GM23338 (cell line): ENCODE measurements around the gene RBP2. TPM values are rescaled to one million over a fixed set of nuclear protein-coding genes. Genes with fewer than 3 reads are reported as not detected.

Experiments used
- ATAC-seq: fragments of 200-7000 bp; cut with Tn5 transposase; 3 replicates; pipeline ENCODE4 v1.9.1; 2020
- DNase-seq: peaks from one replicate; pipeline ENCODE4 v3.0.0-alpha.2; 2015; ENCODE audit warnings: low spot score
- H2AFZ ChIP-seq: fragments of 200-600 bp; sonication (generic); 2 replicates; pipeline ENCODE4 v1.8.0; 2016; ENCODE audit warnings: antibody characterized with exemption, mild to moderate bottlenecking, moderate library complexity
- H3F3A ChIP-seq: fragments of 200-600 bp; sonication (generic); replicated peaks from 2 replicates; pipeline ENCODE4 v1.8.0; 2017; ENCODE audit warnings: antibody characterized with exemption, mixed run types, low read depth
- H3K27ac ChIP-seq: fragments of 200-600 bp; sonication (generic); 2 replicates; pipeline ENCODE4 v1.6.1; 2016; ENCODE audit warnings: low read depth
- H3K27me3 ChIP-seq: fragments of 200-600 bp; sonication (generic); 2 replicates; pipeline ENCODE4 v1.8.0; 2016; ENCODE audit warnings: mild to moderate bottlenecking, mixed run types, moderate library complexity; ENCODE audit not compliant: insufficient read depth
- H3K36me3 ChIP-seq: fragments of 200-600 bp; sonication (generic); 2 replicates; pipeline ENCODE4 v1.8.0; 2016; ENCODE audit warnings: mild to moderate bottlenecking; ENCODE audit not compliant: insufficient read depth
- H3K4me1 ChIP-seq: fragments of 200-600 bp; sonication (generic); 2 replicates; pipeline ENCODE4 v1.8.0; 2016; ENCODE audit warnings: mild to moderate bottlenecking, moderate library complexity; ENCODE audit not compliant: insufficient read depth
- H3K4me2 ChIP-seq: fragments of 200-600 bp; sonication (generic); 2 replicates; pipeline ENCODE4 v1.7.1; 2017; ENCODE audit warnings: mixed run types
- H3K4me3 ChIP-seq: fragments of 200-600 bp; sonication (generic); 2 replicates; pipeline ENCODE4 v1.6.1; 2016; ENCODE audit warnings: mixed run types
- H3K79me2 ChIP-seq: fragments of 200-600 bp; sonication (generic); replicated peaks from 2 replicates; pipeline ENCODE4 v1.8.0; 2017; ENCODE audit warnings: mild to moderate bottlenecking; ENCODE audit not compliant: insufficient read depth
- H3K9me2 ChIP-seq: fragments of 200-600 bp; sonication (generic); 2 replicates; pipeline ENCODE4 v1.8.0; 2017; ENCODE audit not compliant: insufficient read depth
- H4K20me1 ChIP-seq: fragments of 200-600 bp; sonication (generic); replicated peaks from 2 replicates; pipeline ENCODE4 v1.8.0; 2017; ENCODE audit warnings: mild to moderate bottlenecking; ENCODE audit not compliant: insufficient read depth
- H3K27ac Mint-ChIP-seq: 2 replicates; pipeline ENCODE4 v1.8.0; 2020; ENCODE audit warnings: inconsistent platforms, mild to moderate bottlenecking, moderate library complexity, mixed read lengths
- H3K27me3 Mint-ChIP-seq: 3 replicates; pipeline ENCODE4 v1.8.0; 2022; ENCODE audit warnings: low read depth, mild to moderate bottlenecking, moderate library complexity, mixed read lengths, inconsistent platforms; ENCODE audit not compliant: insufficient read depth, poor library complexity
- H3K36me3 Mint-ChIP-seq: 3 replicates; pipeline ENCODE4 v1.8.0; 2021; ENCODE audit warnings: low read depth, mild to moderate bottlenecking, inconsistent platforms, moderate library complexity, mixed read lengths
- H3K4me1 Mint-ChIP-seq: 3 replicates; pipeline ENCODE4 v1.8.0; 2020; ENCODE audit warnings: mild to moderate bottlenecking, inconsistent platforms, mixed read lengths
- H3K4me3 Mint-ChIP-seq: 3 replicates; pipeline ENCODE4 v1.8.0; 2021; ENCODE audit warnings: moderate library complexity, mild to moderate bottlenecking, inconsistent platforms, mixed read lengths
- H3K9me3 Mint-ChIP-seq: 3 replicates; pipeline ENCODE4 v1.8.0; 2020; ENCODE audit warnings: moderate library complexity, mild to moderate bottlenecking, inconsistent platforms, mixed read lengths
- CREB1 ChIP-seq: fragments of 250-450 bp; sonication (Bioruptor Pico); IDR thresholded peaks from 2 replicates; pipeline ENCODE4 v1.5.0; 2020; ENCODE audit warnings: low read depth, mild to moderate bottlenecking, moderate library complexity
- CTCF ChIP-seq, 2 experiments: fragments of 200-600 bp in 1 of 2; sonication (generic) in 1 of 2; conservative IDR thresholded peaks; 2 replicates each; pipeline versions ENCODE4 v1.5.1 to v1.6.1; 2016 to 2017; ENCODE audit warnings: antibody characterized with exemption in 2 of 2, low read depth in 2 of 2, mild to moderate bottlenecking in 2 of 2, moderate library complexity in 1 of 2
- ETS1 ChIP-seq: IDR thresholded peaks from 2 replicates; pipeline ENCODE4 v1.6.1; 2016; ENCODE audit warnings: antibody characterized with exemption
- EZH2 ChIP-seq: fragments of 200-600 bp; sonication (generic); IDR thresholded peaks from one replicate; pipeline ENCODE4 v1.8.0; 2017; ENCODE audit warnings: antibody characterized with exemption, mild to moderate bottlenecking, low read depth; ENCODE audit not compliant: unreplicated experiment
- EZH2phosphoT487 ChIP-seq: fragments of 200-600 bp; sonication (generic); IDR thresholded peaks from one replicate; pipeline ENCODE4 v1.8.1; 2018; ENCODE audit warnings: antibody characterized with exemption; ENCODE audit not compliant: unreplicated experiment
- JUNB ChIP-seq: IDR thresholded peaks from one replicate; pipeline ENCODE4 v1.6.1; 2016; ENCODE audit warnings: antibody characterized with exemption; ENCODE audit not compliant: unreplicated experiment
- NANOG ChIP-seq: IDR thresholded peaks from 2 replicates; pipeline ENCODE4 v1.6.1; 2016; ENCODE audit warnings: antibody characterized with exemption, borderline replicate concordance
- POLR2AphosphoS5 ChIP-seq: IDR thresholded peaks from 2 replicates; pipeline ENCODE4 v1.6.1; 2016; ENCODE audit warnings: antibody characterized with exemption, low read depth
- REST ChIP-seq: IDR thresholded peaks from one replicate; pipeline ENCODE4 v1.6.1; 2018; ENCODE audit warnings: antibody characterized with exemption; ENCODE audit not compliant: unreplicated experiment
- STAT1 ChIP-seq: IDR thresholded peaks from one replicate; pipeline ENCODE4 v1.6.1; 2016; ENCODE audit warnings: antibody characterized with exemption; ENCODE audit not compliant: unreplicated experiment
- ZNF114 ChIP-seq: fragments of 250-450 bp; sonication (Bioruptor Pico); IDR thresholded peaks from 2 replicates; pipeline ENCODE4 v1.5.0; 2020; ENCODE audit warnings: mild to moderate bottlenecking, moderate library complexity
- ZNF331 ChIP-seq: fragments of 250-450 bp; sonication (Bioruptor Pico); IDR thresholded peaks from 2 replicates; pipeline ENCODE4 v1.5.0; 2020; ENCODE audit warnings: low read depth, mild to moderate bottlenecking, moderate library complexity
- ZNF462 ChIP-seq: fragments of 250-450 bp; sonication (Bioruptor Pico); IDR thresholded peaks from 2 replicates; pipeline ENCODE4 v1.5.0; 2020; ENCODE audit warnings: mild to moderate bottlenecking, moderate library complexity
- polyA plus RNA-seq: library from polyadenylated mRNA; unstranded; fragments of >200 nt; fragmentation: Nextera tagmentation; extraction: Ambion mirVana; gene quantifications from 2 replicates; pipeline ENCODE4 v1.2.1, GENCODE V29; 2016
- total RNA-seq: library from RNA; depleted of rRNA; stranded (reverse); fragments of >200 nt; shearing (Covaris generic); gene quantifications from 2 replicates; pipeline ENCODE4 v1.2.3, GENCODE V29; 2014

Gene RBP2
- total and polyA plus RNA-seq, 2 experiments from 2014 or later = not detected

GRCh38 chr3:139447486-139447885 lies 28.8 kb downstream of the RBP2 start:
- Mint-ChIP-seq H3K9me3 (no peaks in the 10 kb centered on the region), H3K36me3 (no peaks in the 10 kb centered on the region), H3K27me3 (no peaks in the 10 kb centered on the region), H3K4me1 (peaks cover 4% of the 10 kb centered on the region), H3K27ac (no peak overlapping the region), H3K4me3 (no peak overlapping the region)
- ATAC-seq = no peak
- DNase-seq = no peak
- Histone ChIP-seq H4K20me1 (no peaks in the 10 kb centered on the region), H3K4me1 (peaks cover 2% of the 10 kb centered on the region; the same call in 1 of the 2 replicates), H3F3A (no peaks in the 10 kb centered on the region), H3K9me2 (peaks cover 6% of the 10 kb centered on the region; the same call in 1 of the 2 replicates), H2AFZ (no peak overlapping the region), H3K4me2 (no peak overlapping the region), H3K27ac (no peak overlapping the region), H3K79me2 (no peaks in the 10 kb centered on the region), H3K36me3 (no peaks in the 10 kb centered on the region), H3K27me3 (no peaks in the 10 kb centered on the region), H3K4me3 (no peak overlapping the region)
- TF ChIP-seq REST (no peak), ETS1 (no peak), CREB1 (no peak), EZH2phosphoT487 (no peak), POLR2AphosphoS5 (no peak), ZNF462 (CRISPR knock-in tag) (no peak), ZNF331 (CRISPR knock-in tag) (no peak), STAT1 (no peak), NANOG (no peak), CTCF (conservative IDR thresholded peaks at IDR 0.05; ENCODE audit: low read depth in 2 of 2) (no peak), JUNB (no peak), EZH2 (no peak), ZNF114 (CRISPR knock-in tag) (no peak)
